Fibroblast of skin of back (primary cell): ENCODE measurements around the gene DDO.
"Not testable (repeated sequence)": the region's sequence is repeated elsewhere in the genome, so short reads cannot be mapped to it uniquely, and the experiment has no call there.

Experiments
- DNase-seq: peaks from one replicate; pipeline ENCODE4 v3.0.0-alpha.2; 2013

The DDO gene

DNA sequence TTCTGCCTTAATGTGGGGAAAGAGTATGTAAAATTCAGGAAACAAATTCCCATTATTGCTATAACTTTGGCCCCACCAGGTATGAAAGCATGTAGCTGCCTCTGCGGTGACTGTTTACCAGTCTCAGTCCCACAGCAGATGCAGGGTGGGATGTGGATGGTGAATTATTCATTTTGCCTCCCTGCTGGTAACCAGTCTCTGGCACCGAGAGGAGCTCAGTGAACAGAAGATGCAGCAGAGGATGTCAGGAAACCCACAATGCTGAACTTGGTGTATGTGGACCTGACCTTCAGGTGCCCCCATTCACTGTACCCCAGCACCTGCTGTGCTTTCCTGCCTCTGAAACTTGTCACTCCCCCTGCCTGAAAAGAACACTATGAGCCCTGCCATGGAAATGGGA is 48.4 kb downstream of the DDO start:
- DNase-seq = no peak

DNA sequence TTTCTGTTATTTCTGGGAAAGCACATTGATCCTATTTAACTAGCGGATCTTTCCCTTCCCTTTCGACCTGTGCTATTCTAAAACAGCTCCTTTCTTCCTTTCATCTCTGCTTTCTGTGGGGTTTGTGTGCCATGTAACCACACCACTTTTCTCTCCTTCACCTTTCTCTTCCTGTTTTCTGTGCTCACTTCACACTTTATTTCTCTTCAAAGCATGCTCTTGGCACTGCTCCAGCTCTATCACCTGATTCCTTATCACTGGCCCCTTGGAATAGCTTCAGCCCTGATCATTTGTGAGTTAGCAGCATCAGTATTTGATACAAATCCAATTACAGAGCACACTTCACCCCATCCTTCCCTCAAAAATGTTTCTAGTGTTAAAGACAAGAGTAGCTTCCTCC is 49.1 kb downstream of the DDO start:
- no peak for DNase-seq

- no peak for DNase-seq
These were observed 50.8 kb downstream of the DDO start for GRCh38 chr6:110364364-110365105.

GRCh38 chr6:110363748-110364147 is 51.6 kb downstream of the DDO start:
- peak; percentile 50 for DNase-seq

GRCh38 chr6:110360676-110361075 is 54.7 kb downstream of the DDO start:
- DNase-seq = no peak

- no peak for DNase-seq
These were observed 55.8 kb downstream of the DDO start for GRCh38 chr6:110359556-110359955.

DNA sequence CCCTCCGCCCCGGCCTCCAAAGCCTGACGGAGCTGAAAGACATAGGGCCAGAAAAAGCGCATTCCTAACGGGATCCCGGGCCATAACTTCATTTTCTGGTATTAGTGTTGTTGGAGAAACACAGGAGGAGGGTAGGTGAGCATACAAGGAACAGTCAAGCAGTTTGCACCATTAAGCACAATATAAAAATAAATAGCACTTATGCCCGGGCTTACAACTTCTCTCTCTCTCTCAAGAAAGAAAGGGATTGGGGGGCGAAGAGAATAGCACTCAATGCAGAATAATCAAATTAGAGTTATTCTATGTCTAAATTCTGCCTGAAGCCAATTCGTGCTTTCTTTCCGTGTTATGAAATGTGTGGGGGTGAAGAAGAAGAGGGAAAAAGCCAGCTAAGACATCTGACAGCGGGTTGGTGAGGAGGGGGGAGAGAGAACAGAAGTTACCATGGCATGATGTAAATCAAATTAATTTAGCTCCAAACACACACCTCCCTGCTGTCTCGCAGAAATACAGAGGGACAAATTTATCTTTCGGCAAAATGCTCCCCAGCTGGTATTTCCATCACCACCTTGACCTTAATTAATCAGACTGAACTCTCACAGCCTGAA is 56.7 kb downstream of the DDO start:
- no peak for DNase-seq

GRCh38 chr6:110357664-110358552 is 57.5 kb downstream of the DDO start, which contains the start of gene METTL24:
Gene METTL24, minus strand, starts transcription at chr6:110358349. Its CDS starts 77 bp downstream, at chr6:110358272.
- DNase-seq = peak; percentile 7

DNA sequence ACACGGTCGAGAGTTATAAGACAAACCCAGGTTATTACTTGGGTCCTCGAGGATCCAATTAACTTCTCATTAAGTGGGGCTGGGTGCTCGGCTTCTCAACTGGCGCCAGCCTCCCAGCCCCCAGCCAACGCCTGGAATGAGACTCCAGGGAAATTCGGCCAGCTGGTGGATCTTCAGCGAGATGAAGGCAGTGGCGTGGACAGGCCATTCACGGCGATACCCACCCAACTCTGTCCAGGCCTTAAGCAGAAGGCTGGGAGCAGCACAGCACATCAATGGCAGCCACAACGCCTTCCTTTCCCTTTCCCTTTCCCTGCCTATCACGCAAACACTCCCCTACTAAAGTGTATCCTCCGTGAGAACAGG is 58.1 kb downstream of the DDO start:
- no peak for DNase-seq

DNA sequence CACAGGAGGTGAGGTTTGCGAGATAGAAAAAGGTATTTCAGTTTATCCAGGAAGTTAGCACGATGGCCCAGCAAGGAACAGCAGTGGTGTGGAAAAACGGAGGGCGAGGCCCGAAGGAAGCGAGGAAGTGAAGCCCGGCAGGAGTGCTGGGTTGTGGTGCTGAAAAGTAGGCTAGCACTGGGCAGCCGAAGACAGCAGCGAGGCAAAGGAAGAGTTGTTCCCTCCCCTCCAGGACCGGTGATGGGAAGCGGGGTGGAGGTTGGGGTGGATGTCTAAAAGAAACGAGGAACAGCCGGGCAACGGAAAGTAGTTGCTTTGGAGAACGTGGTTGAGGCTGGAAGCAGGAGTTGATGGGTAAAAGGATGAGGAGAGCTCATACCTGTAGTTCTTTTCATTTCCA is 58.6 kb downstream of the DDO start:
- DNase-seq = no peak

DNA sequence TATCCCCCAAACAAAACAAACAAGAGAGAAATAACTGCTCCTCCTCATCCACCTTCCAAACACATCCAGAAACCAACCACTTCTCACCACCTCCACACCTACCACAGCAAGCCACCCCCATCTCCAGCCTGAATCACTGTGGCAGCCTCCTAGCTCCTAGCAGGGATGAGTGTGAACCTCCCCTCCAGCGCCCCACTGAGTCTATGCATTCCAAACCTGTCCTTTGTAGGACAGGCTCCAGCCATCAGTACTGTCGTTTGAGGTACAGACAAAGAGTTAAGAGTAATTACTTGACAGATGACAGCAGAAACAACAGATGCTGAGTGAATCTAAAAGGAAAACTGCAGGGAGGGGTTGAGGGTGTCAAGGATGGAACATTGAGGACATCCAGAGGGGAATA is 59.6 kb downstream of the DDO start:
- no peak for DNase-seq

DNA sequence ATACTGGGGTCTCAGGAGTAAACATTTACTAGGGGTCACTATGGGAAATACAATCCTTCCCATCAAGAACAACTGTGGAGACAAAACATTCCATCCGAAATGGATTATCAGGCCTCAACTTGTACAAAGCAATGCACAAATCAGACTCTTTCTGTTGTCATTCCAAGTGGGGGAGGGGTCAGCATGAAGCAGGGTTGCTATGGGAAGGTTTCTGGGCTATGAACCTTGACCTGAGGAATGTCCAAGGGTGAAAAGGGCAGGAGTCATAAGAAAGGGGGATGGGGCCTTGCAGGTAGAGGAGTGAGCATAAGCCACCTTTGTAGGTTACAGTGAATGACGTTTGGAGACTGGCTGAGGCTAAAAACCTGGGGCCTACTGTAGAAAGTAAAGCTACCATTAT is 60.4 kb downstream of the DDO start:
- no peak for DNase-seq

GRCh38 chr6:110354153-110354552 is 61.2 kb downstream of the DDO start:
- DNase-seq = no peak

GRCh38 chr6:110353457-110354001 is 61.8 kb downstream of the DDO start:
- DNase-seq = no peak

GRCh38 chr6:110352563-110353262 is 62.7 kb downstream of the DDO start:
- DNase-seq = no peak

GRCh38 chr6:110351986-110352385 is 63.4 kb downstream of the DDO start:
- DNase-seq = no peak

DNA sequence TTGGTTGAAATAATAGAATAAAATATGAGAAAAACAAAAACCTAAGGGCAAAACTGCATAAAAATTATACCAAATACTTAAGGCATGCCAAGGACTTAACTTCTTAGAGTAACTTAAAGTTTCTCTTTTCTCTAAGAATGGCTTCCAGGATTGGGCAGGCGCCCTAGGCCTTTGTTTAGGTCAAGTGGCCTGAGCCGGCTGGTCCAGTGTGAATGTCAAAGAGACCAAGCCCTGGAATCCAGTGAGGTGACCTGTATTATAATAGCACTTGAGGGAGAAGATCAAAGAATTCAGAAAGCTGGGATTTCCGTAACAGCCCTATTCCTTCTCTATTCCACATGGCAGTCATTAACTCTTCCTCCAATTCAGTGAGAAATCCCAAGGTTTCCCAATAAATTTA is 63.8 kb downstream of the DDO start:
- no peak for DNase-seq

DNA sequence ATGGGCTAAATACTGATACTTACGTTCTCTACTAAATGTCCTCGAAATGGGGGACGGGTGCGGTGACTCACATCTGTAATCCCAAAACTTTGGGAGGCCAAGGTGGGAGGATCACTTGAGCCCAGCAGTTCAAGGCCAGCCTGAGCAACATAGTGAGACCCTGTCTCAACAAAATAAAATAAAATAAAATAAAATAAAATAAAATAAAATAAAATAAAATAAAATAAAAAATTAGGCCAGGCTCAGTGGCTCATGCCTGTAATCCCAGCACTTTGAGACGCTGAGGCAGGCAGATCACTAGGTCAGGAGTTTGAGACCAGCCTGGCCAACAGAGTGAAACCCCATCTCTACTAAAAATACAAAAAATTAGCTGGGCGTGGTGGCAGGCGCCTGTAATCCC is 64.8 kb downstream of the DDO start:
- DNase-seq = not testable (repeated sequence)

- DNase-seq = no peak
These were observed 66.2 kb downstream of the DDO start for GRCh38 chr6:110348961-110349690.

GRCh38 chr6:110345025-110345424 is 70.3 kb downstream of the DDO start:
- DNase-seq = no peak

DNA sequence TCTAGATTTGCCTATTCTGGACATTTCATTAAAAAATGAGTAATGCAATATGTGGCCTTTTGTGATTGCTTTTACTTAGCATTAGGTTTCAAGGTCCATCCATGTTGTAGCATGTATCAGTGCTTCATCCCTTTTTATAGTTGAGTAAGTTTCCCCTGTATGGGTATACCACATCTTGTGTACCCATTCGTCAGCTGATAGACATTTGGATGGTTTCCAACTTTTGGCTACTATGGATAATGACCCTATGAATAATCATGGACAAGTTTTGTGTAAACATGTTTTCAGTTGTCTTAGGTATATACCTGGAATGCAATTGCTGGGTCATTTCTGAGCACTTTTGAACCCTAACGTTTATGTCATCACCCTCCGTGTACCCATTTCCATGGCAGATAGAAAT is 72.6 kb downstream of the DDO start:
- DNase-seq = no peak
